Inflammatory macrophage treated with lipopolysaccharide for 4 hours (primary cell): ENCODE measurements around the gene CYBB.
A peak's percentile ranks its signal among the peaks of the same experiment; 100 is the strongest.

Experiments used
- DNase-seq: peaks from one replicate; pipeline ENCODE4 v3.0.0-alpha.2; 2020

CYBB gene

GRCh38 chrX:37786624-37787422, 7.0 kb downstream of the CYBB start:
- peak; percentile 44 for DNase-seq

- peak; percentile 85 for DNase-seq
Observed at GRCh38 chrX:37787423-37787869, 7.6 kb downstream of the CYBB start.

- DNase-seq: no peak
Observed at GRCh38 chrX:37796310-37796709, 16.5 kb downstream of the CYBB start.

- peak; percentile 84 for DNase-seq
Observed at GRCh38 chrX:37796805-37797204, 16.9 kb downstream of the CYBB start.

GRCh38 chrX:37799936-37800335, 20.1 kb downstream of the CYBB start:
- DNase-seq: no peak

- peak; percentile 92 for DNase-seq
Observed at GRCh38 chrX:37800717-37801116, 20.9 kb downstream of the CYBB start.

GRCh38 chrX:37802028-37802427, 22.2 kb downstream of the CYBB start:
- DNase-seq: peak; percentile 89

- no peak for DNase-seq
Observed at GRCh38 chrX:37803057-37803456, 23.2 kb downstream of the CYBB start.

GRCh38 chrX:37809970-37810369, 30.1 kb downstream of the CYBB start:
- DNase-seq: no peak

GRCh38 chrX:37812110-37812509, 32.3 kb downstream of the CYBB start:
- DNase-seq: peak; percentile 52

GRCh38 chrX:37813570-37813969, 33.7 kb downstream of the CYBB start:
- peak; percentile 54 for DNase-seq

- peak; percentile 46 for DNase-seq
Observed at GRCh38 chrX:37815366-37815765, 35.5 kb downstream of the CYBB start.

GRCh38 chrX:37816766-37817165, 36.9 kb downstream of the CYBB start:
- no peak for DNase-seq

GRCh38 chrX:37817176-37817575, 37.3 kb downstream of the CYBB start:
- DNase-seq: no peak

GRCh38 chrX:37817579-37817978, 37.7 kb downstream of the CYBB start:
- DNase-seq: peak; percentile 33

- no peak for DNase-seq
Observed at GRCh38 chrX:37818031-37818430, 38.2 kb downstream of the CYBB start.

- DNase-seq: no peak
Observed at GRCh38 chrX:37820646-37821045, 40.8 kb downstream of the CYBB start.

- no peak for DNase-seq
Observed at GRCh38 chrX:37824491-37825214, 44.8 kb downstream of the CYBB start.

GRCh38 chrX:37825215-37825842, 45.5 kb downstream of the CYBB start:
- DNase-seq: peak; percentile 49

GRCh38 chrX:37829721-37830120, 49.9 kb downstream of the CYBB start:
- DNase-seq: peak; percentile 66

GRCh38 chrX:37830371-37830770, 50.5 kb downstream of the CYBB start:
- no peak for DNase-seq

GRCh38 chrX:37834937-37835336, 55.1 kb downstream of the CYBB start:
- DNase-seq: no peak

- DNase-seq: no peak
Observed at GRCh38 chrX:37840931-37841330, 61.1 kb downstream of the CYBB start.

GRCh38 chrX:37844622-37845021, 64.8 kb downstream of the CYBB start:
- DNase-seq: no peak
